ENCODE measurements around the gene HOXD11.

HOXD11 gene

DNA sequence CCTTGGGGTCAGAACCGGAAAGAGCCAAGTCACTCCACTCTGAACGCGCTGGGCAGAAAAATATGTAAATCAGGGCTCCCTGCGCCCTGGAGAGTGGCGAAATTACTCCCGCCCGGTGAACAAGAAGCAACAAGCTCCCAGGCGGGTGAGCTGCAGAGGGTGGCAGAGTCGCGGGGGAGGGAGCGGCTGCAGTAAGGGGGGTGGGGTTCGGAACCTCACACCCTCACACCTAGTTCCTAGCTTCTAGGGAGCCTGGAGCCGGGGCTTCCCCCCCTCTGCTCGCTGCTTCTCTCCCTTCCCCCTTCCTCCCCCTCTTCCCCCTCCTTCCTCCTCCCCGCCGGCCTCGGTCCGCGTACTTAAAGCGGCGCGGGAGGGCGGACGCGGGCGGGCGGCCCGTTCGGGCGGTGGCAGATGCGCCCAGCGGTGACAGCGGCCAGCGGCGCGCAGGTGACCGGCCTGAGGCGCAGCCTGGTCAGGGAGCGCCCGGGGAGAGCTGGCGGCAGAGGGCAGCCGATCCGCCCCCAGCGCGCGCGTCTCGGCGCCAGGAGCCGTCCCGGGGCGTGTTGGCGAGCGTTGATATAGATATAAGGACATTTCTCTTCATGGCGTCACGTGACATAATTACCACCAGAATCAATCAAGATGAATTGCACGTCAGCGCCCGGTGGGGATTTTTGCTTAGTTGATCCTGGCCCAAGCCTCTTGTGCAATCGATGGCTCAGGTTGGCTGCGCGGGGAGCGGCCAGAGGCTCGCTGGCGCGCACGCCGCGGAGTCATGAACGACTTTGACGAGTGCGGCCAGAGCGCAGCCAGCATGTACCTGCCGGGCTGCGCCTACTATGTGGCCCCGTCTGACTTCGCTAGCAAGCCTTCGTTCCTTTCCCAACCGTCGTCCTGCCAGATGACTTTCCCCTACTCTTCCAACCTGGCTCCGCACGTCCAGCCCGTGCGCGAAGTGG lies at the start of gene HOXD11:
Gene HOXD11, plus strand, starts transcription at position 700 of the 959 bp plus-strand sequence. Its CDS starts 76 bp downstream, at position 776.
- no peak for DNase-seq (ENCODE audit: low spot score)

DNA sequence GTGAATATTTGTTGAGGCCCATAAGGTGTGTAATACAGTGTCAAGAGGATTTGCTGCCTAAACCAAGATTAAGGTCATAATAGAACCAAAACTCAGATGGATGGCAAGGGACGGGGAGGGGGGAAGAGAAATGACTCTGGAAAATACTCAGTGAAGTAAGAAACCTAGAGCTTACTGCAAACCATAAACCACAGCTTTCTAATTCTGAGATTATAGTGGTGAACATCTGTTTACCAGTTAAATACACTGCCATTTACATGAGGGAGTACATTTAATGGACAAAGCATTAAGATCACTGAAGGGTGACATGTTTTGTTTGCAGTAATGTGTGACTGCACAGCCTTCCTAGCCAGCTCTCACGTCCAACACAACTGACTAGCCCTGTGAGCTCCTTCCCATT lies 43.1 kb upstream of the HOXD11 start:
- no peak for DNase-seq (ENCODE audit: low spot score)

DNA sequence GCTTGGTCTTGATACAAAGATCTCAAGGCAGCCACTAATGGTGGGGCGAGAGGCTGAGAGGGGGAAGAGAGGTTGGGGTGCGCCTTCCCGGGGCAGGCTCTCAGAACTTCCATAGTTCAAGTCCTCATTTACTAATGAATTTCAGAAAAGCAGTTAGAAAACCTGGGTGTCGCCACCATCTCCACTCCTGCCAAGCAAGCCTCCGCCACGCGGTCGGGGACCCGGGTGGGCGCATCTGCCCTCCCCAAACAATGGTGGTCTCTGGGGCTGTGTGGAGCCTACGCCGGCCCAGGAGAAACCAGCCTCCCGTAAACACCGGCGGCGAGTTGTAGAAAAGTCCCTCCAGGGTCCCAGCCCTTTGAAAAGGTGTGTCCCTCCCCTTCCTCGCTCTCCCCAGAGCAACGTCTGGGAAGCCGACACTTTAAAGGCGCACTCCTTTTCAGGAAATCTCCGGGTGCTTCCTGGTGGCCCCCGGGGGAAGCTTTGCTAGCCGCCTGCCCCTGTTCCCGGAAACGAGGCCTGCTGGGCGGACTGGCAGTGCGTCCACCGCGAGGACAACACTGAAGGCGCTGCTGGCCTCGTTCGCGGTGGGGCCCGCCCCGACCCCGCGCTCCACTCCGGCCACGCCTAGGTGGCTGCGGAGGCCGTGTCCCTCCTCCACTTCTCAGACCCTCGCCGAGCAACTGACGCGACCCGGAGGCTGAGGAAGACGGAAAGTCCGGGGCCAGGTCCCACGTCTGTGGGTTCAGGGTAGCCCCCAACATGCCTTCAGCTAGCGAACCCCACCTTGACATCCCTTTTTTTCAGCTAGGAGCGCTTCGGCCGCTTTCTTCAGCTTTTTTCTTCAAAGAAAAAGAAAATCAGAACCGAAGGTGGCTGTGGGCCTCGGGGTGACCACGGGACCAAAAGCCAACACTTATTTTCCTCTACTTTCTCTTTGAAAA lies 40.2 kb upstream of the HOXD11 start:
- DNase-seq (ENCODE audit: low spot score): peak; percentile 32

DNA sequence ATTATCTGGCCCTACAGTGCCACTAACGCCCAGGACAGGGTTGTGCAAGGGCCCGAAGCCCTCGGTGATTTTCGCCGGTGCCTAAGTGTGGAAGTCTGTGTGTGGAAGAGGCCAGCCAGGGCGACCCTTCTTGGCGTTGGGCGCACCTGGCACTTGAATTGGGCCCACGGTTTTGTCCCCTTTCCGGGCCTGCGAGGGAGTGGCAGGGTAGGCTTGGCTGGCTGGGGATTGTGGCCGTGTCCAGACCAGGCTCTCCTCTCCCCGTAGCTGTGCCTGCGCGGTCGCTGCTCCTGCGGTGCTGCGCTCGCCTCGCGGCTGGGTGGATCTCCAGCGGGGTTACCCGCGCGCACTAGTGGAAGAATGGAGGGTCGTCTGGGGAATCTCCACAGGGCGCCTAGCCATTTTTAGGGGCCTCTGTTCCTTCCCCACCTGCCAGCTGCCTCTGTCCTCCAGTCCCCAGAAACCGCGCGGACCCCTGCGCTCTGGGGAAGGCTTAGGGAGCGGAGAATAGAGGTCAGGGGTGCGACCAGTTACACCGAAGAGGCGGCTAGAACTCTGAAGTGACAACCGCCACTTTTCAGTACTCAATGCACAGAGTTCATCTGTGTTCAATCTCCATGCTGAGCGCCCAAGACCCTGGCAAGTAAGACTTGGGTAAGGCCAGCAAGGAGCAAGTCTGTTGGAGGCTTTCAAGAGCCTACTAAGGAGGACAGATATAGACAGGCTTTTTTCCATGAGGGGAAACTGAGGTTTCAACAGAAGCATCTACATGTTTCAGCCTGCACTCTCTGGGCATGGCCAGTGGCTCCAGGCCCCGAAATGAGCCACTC lies 39.3 kb upstream of the HOXD11 start:
- DNase-seq (ENCODE audit: low spot score): no peak

DNA sequence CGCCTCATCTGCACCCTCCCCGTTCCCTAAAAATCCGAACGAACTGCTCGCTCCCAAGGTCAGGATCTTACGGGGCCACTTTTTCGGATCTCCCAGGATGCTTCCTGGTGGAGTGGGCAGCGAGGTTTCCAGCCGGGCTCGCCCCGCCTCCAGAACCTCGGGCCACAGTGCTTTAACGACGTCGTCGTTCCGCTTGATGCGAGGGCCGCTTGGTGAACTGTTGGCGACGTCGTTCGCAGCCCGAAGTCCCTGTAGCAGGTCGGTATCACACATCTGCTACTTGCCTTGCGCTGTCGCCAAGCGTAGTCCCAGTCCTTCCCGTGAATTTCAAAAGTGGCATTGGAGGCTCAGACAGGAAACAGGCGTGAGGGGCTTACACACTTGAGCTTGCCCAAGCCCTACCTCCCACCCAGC lies 38.7 kb upstream of the HOXD11 start:
- DNase-seq (ENCODE audit: low spot score): no peak

DNA sequence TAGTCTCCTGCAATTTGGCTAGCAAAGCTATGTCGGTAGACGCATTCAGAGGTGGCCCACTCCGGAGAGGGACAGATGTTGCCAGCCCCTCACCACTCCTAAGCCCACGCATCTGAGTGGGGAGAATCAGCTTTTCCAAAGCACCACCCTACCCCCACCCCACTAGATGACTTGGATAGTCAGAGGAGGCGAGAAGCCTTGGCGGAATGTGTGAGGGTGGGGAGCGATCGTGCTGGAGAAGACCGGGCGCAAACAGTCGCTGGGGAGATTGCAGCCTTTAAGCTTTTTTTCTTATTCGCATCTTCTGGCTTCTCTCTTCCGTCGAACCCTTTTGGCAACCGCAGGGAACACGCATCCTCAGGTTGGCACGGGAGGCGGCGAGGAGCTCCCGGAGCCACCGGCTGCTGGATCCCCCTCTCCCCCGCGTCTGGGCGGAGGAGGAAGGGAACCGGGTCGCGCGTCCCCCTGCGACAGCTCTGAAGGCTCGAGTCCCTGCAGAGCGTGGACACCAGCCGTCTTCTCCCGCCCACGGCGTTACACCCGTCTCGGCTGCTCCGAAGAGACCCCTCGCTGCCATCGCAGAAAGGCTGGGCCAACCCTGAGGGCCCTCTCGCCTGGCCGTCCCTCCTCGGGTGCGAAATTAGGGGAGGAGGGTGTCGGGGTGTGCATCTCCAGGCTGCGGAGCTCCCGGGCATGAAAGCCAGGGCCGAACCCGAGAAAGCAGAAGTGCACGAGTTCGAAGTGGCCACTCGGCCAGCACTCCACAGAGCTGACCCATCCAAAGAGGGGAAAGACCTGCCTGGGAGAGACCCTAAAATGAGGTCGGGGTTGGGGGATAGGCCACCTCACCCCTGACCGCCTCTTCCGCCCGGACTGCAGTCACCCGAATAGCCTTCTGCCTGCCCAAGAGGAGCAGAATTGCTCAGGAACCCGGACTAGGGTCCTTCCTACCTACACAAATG lies 35.5 kb upstream of the HOXD11 start:
- DNase-seq (ENCODE audit: low spot score): no peak

DNA sequence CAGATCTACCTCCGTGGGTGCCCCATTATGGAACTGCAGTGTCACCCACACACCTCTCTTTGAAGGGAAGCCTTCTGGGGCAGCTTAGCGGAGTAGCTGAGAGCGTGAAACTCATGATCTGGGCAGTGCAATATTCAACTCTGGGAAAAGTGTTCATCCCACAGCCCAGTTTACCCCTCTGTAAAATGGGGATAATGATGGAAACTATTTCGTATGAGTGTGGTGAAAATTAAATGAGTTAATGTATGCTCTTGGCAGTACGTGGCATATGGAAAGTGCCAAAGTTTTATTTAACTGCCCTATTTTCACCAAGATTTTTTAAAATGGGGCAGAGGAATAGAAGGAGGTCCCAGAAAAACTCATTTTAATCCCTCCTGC lies 34.8 kb upstream of the HOXD11 start:
- no peak for DNase-seq (ENCODE audit: low spot score)

DNA sequence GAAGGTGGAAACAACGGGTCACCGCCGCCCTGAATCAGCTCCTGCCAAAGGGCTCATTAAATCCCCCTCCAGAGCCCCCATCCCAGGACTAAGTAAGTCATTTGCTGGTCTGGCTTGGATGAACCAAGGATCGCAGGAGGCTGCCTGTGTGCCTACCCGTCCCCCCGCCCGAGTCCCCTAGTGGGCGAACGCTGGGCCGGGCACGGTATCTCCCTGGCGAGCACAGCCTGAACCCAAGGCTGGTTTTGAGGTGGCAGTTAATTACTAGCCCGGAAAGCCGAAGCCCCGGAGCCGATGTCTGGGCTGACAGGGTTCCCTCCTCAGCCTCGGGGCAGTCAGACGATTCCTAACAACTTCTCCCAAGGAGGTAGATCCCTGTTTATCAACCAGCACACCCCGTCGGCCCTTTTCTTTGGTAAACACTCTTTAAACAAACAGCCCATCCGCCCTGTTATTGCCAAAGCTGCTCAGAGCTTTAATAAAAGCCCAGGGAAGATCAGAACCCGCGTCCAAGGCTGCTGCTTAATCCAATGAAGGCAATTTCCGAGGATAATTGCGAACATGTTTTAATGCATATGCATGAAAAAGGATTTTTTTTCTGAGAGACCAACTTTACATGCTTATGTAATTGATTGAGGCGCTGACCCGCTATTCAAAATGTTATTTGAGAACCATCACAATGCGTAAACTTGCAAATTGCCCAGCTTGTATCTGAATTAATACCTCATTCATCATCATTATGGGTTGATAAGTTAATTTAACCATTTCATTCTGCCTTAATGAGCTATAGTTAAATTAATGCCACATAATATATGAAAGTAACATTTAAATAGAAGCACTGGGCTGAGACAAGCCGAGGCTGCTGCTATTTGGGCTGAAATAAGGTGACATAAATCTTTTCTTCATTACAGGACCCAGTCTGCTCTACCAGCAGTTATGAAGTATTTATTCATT lies 33.9 kb upstream of the HOXD11 start:
- no peak for DNase-seq (ENCODE audit: low spot score)

DNA sequence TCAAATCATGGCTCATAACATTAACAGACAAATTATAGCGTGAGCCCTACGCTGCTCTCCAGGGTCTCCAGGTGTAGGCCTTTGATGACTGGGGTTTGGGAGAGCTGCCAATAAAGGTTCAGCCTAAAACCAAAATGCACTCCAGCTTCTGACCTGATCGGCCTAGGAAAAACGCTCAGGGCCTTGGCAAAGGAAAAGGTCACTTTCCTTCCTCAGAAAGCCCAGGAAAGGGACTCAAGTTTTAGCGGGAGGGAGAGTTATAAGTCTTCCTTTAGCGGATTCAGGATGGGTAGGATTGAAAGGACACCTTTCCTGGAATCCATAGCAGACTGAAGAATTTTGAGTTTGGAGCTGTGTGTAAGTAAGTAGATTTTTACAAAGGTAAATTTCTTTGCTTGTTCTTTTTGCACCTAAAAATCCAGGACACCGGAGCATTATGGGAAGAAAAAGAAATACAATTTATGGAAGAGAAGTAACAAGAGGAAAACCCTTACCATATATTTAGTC lies 32.1 kb upstream of the HOXD11 start:
- no peak for DNase-seq (ENCODE audit: low spot score)

DNA sequence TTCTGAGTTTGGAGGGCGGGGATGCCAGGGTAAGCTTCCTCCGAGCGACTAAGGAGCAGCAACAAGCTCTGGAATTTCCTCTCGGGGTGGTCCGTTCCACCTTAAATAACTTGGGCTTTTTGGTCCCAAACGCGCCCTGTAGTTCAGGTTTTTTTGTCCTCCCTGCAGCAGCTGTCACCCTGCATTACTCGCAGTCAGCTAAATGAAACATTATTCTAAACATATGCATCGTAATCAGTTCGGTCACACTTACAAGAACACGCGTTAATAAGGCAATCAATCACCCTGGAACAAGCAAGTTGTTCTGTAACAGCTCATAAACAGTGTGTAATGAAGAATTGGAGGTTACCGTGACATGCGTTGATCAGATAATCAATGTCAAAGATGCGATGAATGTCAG lies 31.6 kb upstream of the HOXD11 start:
- DNase-seq (ENCODE audit: low spot score): no peak

DNA sequence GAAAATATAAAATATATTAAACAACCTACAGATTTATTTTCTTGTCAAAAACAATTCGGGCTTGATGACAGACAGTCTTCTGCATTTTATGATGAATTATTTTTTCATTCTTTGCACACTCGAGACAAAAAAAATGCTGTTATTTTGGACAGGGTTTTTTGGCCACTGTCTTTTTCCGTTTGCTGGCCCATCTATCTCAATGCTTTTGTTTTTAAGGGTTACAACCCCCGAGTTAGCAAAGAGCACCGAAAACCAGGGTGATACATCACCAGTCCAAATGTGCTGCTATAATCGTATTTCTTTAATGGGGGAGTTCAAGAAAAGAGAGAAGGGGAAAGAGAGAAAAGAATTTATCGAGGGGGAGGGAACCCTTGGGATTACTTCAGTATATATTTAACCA lies 31.0 kb upstream of the HOXD11 start:
- DNase-seq (ENCODE audit: low spot score): no peak

DNA sequence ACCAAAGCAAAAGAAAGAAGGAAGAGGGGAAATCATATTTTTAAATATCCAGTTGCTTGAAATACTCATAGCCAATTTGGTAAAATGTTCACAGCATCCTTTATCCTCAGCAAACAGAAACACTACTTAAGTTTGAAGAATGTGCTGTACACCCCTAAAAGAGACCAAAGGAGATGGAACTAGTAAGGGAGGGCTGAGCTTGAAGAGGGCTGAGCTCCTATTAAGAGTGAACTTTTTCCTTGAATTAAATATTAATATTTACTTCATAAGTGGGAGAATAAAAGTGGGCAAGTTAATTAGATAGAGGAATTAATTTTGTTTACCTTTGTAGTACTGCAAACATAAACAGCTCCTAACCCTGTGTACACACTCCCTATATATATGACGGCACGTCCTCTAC lies 30.3 kb upstream of the HOXD11 start:
- DNase-seq (ENCODE audit: low spot score): no peak

DNA sequence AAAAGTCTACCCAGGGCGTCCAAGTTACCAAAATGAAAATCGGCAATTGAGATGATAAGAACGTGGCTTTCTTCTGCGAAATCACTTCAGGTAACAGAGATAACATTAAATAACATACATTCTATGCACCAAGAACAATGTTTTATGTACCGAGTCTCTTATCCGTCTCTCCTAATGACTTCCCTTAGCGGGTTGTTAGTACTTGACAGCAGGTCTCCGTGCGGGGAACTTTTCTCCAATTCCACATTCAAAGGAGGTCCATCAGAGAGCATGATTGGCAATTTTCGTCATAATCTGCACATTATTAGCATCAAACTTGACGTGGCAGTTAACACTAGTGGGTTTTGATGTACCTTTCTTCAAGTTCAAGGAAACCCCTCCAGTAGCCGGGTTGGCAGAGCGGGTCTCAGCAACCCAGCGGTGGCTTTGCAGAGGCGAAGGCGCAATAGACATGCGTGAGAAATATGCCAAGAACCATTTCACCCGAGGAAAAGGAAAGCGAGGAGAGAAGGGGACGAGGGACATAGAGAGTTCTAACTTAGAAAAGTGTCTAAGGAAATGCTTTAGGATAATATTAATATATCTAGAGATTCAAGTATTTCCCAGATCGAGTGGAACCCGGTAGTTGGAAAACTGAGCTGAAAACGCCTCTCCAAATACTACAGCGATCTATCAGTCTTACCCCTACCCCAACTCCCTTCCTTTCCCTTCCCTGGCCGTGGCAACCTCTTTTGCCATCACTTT lies 28.4 kb upstream of the HOXD11 start:
- DNase-seq (ENCODE audit: low spot score): no peak

DNA sequence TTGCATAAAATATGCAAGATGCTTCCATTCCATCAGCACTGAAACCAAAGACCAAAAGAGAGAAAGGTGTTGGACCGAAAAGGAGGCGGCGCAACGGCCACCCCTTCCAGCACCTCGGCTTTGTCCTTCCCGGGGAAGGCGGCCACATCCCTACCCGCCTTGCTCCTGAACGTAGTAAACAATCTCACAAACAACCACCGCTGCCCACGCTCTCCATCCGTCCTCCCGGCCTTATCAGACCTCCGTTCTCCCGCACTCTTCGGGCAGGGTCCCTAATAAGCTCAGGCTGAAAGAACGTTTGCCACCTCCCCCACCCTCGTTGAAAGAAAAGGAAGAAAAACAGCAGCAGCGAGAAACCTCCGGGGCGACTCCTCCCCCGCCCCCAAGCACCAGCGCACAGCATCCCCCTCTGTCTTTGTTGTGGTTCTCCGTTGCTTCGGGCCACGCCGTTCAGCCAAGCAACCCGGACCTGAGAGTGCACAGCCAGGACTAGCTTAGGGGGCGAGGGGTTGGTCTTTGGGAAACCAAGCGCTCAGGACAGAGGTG lies 27.7 kb upstream of the HOXD11 start:
- no peak for DNase-seq (ENCODE audit: low spot score)

DNA sequence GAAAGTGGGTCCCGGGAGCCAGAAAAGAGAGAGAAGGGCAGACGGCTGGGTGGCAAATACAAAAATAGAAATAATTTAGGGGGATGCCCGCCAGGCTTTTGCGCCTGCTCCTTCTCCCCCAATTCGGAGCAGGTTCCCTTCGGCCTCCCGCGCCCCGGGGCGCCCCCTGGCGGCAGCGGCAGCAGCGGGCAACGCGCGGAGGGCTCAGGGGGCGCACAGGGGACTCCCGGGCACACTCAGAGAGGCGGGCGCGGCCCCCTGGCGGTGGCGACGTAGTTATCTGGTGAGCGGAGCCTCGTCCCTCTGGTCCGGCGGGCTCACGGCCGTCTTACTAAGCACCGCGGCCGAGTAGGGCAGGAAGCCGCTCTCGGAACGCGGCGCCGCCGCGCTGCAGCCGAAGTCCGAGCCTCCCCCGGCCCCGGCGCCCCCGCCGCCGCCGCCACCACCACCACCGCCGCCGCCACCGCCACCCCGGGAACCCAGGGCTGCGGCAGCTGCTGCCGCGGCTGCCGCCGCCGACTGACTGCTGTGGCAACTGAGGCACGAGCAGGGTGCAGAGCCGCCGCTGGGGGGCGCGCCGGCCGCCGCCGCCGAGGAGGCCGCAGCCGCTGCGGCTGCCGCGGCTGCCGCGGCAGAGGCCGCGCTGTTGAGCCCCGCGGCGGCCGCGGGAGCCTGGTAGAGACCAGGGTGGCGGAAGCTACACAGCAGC lies 27.1 kb upstream of the HOXD11 start:
- peak; percentile 86 for DNase-seq (ENCODE audit: low spot score)

DNA sequence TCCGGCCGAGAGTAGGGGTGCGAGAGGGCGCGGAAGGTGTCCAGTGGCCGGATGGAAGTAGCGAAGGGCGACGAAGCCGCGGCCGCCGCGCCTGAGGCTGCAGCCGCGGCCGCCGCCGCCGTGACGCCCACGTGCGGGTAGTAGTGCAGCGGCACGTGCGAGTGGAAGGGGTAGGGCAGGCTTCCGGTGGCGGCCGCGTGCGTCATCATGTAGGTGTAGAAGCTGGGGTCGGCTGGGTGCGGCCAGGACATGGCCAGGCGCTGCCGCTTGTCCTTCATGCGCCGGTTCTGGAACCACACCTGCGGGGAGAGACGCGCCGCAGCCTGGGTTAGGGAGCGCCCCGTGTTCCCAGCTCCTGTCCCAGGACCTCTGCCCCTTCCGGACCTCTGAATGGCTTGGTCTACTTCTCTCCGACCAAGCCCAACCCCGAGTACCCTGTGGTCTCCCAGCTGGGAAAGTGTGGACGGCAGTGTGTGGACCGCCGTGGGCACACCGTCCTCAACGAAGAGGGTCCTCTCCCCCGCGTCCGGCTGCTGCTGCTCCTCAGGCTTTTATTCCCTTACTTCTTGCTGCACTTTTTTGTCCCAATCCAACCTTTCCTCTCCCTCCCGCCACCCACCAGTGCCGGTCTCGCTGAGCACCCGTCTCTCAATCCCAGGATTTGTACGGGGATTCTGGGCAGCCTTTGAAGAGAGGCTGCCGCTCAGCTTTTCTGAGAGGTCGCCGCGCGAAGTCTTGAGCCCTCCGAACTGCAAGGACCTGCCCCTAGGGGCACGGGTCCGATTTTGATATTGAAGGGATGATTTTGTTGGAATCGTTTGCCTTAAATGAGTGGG lies 26.3 kb upstream of the HOXD11 start:
- no peak for DNase-seq (ENCODE audit: low spot score)

DNA sequence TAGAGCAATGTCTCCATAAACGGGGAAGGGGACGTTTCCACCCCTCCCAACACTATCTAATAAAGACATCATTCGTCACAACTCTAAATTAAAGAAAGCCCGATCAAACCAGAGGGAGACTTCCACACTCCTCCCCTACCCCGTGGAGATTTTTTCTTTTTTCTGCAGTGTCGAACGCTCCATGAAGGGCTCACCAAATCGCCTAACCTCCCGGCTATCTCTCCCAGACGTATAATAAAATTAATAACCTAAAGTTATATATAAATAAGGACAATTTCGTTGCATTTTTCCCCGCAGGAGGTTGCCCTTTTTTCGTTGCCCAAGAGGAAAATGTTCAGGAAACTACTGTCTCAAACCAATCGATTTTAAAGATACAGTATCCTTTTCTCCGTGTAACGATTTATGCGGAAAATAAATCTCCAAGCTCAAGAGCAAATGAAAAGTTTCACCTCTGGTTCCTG lies 25.7 kb upstream of the HOXD11 start:
- DNase-seq (ENCODE audit: low spot score): no peak

All from iPS-NIHi11 (cell line).